HG03558 (cell line): ENCODE results near the gene MEIOSIN.

Experiments
- ATAC-seq: cut with Tn5 transposase; IDR thresholded peaks from one replicate; pipeline ENCODE4 v1.9.1; 2021; ENCODE audit warnings: moderate number of reproducible peaks; ENCODE audit not compliant: unreplicated experiment; ENCODE audit errors: extremely low read depth

The MEIOSIN gene

GRCh38 chr19:45764475-45764874 lies 31.2 kb downstream of the MEIOSIN start:
- ATAC-seq, result no peak

DNA sequence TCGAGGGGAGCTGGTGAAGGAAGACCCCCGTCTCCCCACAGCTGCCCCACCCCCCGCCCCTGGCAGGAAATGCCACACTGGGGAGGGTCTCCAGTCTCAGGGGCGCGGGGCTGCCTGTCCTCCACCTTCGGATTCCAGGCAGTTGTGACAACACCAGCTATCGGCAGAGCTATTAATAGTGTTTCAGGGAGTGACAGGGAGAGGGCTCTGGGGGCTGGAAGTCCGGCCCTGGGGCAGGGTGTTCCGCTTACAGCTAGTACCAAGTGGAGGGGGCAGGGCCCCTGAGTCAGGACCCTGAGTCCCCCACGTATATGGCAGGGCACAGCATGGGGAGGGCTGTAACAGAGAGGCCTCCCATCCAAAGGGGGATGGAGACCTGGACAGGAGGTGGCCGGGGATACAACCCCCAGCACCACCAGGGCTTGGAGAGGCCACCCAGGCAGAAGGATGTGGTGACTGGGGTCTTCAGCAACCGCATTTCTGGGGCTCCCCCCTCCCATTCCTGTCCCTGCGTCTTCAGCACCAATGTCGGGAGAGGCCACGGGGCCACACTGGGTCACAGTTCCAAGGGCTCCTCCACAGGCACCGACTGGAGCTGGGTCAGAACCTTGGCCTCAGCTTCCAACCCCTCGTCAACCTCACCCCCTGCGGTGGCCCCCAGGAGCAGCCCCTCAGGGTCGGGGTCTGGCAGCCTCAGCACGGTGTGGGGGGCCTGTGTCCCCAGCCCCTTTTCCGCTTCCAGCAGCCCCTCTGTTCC lies 31.9 kb downstream of the MEIOSIN start:
- no peak for ATAC-seq

DNA sequence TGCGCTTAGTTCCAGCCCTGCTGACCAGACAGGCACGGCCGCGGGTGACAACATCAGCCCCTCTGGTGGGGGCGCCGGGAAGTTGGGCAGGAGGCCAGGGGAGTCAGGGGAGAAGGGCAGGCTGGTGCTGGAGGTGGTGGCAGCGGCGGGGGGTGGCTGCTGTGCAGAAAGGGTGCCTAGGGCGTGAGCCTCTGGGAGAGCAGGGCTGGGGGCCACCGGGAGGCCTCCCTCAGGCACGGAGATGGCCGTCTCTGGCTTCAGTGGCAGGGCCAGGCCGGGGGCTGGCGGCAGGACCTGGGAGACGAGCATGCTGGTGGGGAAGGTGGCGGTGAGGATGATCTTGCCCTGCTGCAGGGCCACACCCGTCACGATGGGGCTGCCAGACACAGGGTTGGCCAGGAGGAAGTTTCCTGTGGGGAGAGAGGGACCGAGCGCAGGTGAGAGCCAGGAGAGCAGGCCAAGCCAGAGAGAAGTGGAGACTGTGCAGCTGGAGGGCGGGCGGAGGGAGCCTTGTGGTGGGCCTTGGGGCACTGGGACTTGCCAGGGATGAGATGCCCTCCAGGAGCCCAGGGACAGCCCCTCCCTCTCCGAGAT lies 32.6 kb downstream of the MEIOSIN start:
- ATAC-seq, result no peak

DNA sequence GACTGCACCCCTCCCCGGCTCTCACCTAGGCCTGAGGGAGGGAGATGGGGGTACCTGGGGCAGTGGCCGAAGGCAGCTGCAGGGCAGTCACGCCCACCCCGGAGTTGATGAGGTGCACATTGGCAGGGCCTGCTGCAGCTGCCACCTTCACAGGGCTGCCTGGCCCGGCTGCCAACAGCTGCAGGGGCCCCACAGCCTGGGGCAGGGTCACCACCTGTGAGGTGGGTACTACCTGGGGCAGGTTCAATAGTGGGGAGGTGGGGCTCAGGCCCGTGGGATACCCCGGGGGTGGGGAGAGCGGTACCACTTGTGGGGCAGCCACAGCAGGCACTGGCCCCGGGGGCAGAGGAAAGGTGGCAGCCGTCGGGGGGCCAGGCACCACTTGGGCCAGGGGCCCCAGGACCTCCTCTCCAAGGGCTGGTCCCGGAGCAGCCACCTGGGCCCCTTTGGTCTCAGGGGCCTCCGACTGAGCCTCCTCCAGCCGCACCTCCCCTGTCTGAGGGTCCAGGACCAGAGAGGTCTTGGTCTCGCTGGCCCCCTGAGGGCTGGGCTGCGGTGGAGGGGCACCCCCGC lies 33.1 kb downstream of the MEIOSIN start:
- ATAC-seq, result no peak

DNA sequence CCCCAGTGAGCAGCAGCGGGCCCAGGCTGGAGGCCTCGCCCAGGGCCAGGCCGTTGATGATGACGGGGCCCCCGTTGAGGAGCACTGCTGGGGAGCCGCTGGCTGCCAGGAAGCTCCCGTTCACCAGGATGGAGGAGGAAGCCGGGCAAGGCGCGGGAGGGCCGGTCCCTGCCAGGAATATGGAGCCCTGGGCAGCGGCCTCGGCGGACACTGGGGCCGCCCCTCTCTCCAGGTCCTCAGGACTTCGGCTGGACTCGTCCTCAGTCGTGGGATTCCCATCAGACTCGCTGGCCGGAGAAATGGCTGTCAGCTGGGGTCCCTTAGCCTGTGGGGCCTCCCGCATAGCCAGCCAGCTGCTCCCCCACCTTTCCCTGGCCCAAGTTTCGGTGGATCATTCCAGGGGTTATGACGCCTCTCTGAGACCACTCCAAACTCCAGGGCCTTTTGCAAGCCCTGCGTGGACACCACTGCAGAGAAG lies 33.7 kb downstream of the MEIOSIN start:
- ATAC-seq, result no peak

DNA sequence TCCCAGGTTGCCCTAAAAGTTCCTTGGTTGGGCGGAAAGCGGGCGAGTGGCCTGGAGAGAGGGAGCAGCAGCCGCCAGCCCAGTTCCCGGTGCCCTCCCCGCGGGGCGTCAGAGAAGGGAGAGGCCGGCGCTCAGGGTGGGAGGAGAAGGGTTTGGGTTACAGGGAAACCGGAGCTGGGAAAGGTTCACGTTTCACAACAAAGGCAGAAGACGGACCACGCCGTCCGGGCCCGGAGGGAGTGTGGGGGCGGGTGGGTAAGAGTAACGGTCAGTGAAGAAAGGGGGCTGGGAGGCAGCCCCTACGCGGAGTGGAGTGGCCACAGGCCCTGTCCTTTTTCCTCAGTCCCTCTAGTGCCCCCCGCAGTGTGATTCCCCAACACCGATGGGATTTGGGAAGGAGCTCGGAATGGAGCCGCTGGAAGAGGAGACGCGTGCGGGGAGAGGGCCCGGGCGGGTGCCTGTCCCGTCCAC lies 34.2 kb downstream of the MEIOSIN start:
- ATAC-seq, result no peak

DNA sequence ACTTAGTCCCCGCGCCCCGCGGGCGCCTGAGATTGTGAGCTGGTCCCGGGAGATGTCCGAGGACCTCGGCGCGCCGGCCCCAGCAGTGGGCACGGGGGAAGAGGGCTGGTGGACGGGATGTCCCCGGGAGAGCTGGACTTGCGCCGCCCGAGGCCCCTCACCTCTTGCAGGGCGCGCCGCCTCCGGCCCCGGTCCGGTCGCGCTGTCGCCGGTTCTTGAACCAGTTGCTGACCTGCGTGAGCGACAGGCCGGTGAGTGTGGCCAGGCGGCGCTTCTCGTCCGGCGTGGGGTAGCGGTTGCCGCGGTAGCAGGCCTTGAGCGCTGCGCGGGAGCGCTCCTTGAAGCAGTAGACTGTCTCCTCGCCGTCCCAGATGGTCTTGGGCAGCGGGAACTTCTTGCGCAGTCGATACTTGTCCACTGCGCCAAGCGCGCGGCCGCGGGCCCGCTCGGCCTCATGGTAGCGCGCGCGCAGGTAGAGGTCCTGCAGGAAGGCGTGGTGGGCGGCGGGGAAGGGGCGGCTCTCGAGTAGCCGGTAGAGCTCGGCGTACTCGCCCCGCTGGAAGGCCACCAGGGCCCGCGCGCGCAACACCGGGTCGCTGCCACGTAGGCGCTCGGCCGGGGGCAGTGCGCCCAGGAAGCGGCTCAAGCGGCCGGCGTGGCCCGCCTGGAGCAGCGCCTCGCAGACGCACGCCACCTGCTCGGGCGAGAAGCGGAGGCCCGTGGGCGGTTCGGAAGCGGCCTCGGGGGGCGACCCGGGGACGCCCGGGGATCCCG lies 34.8 kb downstream of the MEIOSIN start:
- ATAC-seq, result no peak

DNA sequence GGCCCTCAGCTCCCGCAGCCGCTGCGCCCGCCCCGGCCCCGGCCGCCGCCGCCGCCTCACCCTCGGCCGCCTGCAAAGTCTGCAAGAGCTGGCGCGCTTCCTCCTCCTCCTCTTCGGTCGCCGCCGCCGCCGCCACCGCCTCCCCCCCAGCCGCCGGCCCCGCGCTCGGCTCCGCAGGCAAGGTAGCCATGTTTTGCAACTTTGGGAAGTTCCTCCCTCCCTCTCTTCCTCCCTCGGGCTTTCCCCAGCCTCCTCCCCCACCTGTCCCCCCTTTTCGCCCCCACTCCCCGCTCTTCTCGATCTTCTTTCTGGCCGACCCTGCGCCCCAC lies 35.4 kb downstream of the MEIOSIN start:
- no peak for ATAC-seq

DNA sequence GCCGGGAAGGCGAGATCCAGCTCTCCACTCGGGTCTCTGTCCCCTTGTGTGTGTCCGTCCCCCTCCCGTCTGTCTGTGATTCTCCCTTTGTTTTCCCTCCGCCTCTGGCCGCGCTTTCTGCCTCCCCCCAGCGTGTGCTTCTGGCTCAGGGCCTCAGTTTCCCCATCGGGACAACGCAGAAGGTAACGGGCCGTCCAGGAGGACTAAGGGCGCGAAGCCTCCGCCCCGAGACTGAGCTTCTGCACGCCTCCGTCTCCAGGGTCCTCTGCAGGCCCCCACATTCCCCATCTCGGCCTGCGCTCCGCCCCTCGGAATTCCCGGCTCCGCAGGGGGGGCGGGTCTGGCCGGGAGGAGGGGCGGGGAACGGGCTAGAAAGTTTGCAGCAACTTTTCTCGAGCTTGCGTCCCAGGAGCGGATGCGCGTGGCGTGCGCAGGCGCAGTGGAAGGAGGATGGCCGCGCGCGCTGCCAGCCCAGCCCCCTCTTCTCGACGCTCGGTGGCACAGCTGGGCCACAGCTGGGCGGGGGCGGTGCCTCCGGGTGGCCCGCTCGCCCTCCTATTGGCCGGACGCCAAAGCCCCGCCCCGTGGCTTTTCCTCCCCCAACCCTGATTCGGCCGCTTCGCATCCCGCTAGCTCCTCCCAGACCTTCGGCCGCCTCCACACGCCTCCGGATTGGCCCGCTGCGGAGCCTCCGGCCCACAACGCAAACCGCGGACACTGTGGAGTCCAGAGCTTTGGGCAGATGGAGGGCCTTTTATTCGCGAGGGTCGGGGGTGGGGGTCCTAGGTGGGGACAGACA lies 35.9 kb downstream of the MEIOSIN start, which contains the start of gene SIX5:
TSS of gene SIX5 (minus strand) at position 269 of the 799 bp plus-strand sequence. CDS start 408 bp downstream, outside the sequence.
- no peak for ATAC-seq

DNA sequence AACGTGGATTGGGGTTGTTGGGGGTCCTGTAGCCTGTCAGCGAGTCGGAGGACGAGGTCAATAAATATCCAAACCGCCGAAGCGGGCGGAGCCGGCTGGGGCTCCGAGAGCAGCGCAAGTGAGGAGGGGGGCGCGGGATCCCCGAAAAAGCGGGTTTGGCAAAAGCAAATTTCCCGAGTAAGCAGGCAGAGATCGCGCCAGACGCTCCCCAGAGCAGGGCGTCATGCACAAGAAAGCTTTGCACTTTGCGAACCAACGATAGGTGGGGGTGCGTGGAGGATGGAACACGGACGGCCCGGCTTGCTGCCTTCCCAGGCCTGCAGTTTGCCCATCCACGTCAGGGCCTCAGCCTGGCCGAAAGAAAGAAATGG lies 36.6 kb downstream of the MEIOSIN start:
- ATAC-seq, result no peak

DNA sequence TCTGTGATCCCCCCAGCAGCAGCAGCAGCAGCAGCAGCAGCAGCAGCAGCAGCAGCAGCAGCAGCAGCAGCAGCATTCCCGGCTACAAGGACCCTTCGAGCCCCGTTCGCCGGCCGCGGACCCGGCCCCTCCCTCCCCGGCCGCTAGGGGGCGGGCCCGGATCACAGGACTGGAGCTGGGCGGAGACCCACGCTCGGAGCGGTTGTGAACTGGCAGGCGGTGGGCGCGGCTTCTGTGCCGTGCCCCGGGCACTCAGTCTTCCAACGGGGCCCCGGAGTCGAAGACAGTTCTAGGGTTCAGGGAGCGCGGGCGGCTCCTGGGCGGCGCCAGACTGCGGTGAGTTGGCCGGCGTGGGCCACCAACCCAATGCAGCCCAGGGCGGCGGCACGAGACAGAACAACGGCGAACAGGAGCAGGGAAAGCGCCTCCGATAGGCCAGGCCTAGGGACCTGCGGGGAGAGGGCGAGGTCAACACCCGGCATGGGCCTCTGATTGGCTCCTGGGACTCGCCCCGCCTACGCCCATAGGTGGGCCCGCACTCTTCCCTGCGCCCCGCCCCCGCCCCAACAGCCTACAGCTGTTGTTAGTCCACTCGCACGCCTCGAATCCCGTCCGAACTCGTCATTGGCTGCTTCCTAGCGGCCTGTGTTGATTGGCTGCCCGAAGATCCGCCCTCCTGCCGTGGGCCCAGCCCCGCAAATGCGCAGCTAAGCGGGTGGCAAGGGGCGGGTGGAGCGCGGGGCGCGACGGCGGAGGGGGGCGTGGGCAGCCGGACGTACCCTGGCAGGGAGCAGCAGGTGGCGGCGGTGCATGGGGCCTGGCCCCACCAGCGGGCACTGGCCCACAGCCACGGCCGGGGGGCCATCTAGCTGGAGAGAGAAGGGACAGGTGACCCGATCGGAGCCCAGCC lies 37.2 kb downstream of the MEIOSIN start:
- peak; percentile 31 for ATAC-seq

DNA sequence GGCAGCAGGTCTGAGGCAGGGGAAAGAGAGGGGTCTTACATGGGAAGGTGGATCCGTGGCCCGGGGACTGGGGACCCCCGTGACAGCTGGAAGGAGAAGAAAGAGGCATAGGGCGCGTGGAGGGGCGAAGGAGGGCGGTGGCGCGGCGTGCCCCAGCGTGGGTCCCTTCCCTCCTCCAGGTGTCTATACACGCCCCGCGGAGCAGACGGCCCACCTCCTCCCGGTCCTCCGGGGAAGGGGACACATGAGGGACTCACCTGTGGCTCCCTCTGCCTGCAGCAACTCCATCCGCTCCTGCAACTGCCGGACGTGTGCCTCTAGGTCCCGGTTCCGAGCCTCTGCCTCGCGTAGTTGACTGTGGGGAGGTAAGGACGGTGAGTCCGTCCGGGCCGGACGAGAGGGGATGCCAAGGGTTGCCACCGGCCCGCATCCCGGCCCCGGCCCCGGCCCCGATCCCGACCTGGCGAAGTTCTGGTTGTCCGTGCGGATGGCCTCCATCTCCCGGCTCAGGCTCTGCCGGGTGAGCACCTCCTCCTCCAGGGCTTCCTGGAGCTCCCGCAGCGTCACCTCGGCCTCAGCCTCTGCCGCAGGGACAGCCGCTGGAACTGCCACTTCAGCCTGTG lies 38.2 kb downstream of the MEIOSIN start:
- no peak for ATAC-seq

GRCh38 chr19:45772130-45772840 lies 39.0 kb downstream of the MEIOSIN start:
- ATAC-seq, result no peak

DNA sequence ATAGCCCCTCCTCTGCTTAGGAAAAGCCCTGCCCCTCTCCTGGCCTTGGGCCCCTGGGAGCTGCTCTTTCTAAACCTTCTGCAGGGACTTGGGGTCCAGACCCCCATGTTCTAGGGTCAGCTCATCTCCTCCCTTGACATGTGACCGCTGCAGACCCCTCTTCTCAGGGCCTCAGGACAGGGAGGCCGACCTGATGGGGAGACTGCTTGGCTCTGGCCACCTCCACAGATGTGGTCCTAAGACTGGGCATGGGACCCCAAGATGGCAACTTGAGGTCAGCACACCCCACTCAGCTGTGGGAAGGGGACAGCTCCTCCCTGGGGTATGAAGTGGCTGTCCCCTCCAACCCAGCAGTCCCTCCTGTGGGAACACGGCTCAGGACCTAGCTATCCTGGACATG lies 39.7 kb downstream of the MEIOSIN start:
- no peak for ATAC-seq

GRCh38 chr19:45773384-45773783 lies 40.1 kb downstream of the MEIOSIN start:
- no peak for ATAC-seq

GRCh38 chr19:45774765-45775164 lies 41.5 kb downstream of the MEIOSIN start:
- no peak for ATAC-seq

- no peak for ATAC-seq
Measured at GRCh38 chr19:45777395-45777961, 44.2 kb downstream of the MEIOSIN start.
